HepG2 (cell line): ENCODE data around the gene GPT2. TPM values are rescaled to one million over a fixed set of nuclear protein-coding genes. Genes with fewer than 3 reads are reported as not detected.

Experiments
- ATF7 ChIP-seq, 2 experiments: fragments of 450-650 bp in 1 of 2; sonication (generic) in 1 of 2; formaldehyde crosslinking in 1 of 2; IDR thresholded peaks; 2 replicates each; pipeline versions ENCODE4 v1.4.0 to v1.6.1; 2016 to 2020; ENCODE audit warnings: antibody characterized with exemption in 1 of 2, mild to moderate bottlenecking in 1 of 2, missing genetic modification reagents in 1 of 2
- DNMT1 ChIP-seq: sonication (generic); formaldehyde crosslinking; IDR thresholded peaks from 2 replicates; pipeline ENCODE4 v1.5.1; 2020; ENCODE audit warnings: mild to moderate bottlenecking, missing genetic modification reagents
- EED ChIP-seq: sonication (generic); formaldehyde crosslinking; IDR thresholded peaks from 2 replicates; pipeline ENCODE4 v1.5.0; 2020; ENCODE audit warnings: mild to moderate bottlenecking, missing genetic modification reagents
- HIC2 ChIP-seq: sonication (generic); formaldehyde crosslinking; IDR thresholded peaks from 2 replicates; pipeline ENCODE4 v1.9.0; 2022; ENCODE audit warnings: low read depth, missing genetic modification reagents
- MAX ChIP-seq: IDR thresholded peaks from 2 replicates; pipeline ENCODE4 v1.6.1; 2012; ENCODE audit warnings: inconsistent platforms
- NFE2L2 ChIP-seq: fragments of 150-350 bp; IDR thresholded peaks from 2 replicates; pipeline ENCODE4 v1.6.1; 2014; ENCODE audit warnings: low read length
- ONECUT2 ChIP-seq: sonication (generic); formaldehyde crosslinking; IDR thresholded peaks from 2 replicates; pipeline ENCODE4 v1.4.0; 2020; ENCODE audit warnings: missing genetic modification reagents
- PRPF4 ChIP-seq: fragments of 200-400 bp; formaldehyde crosslinking; IDR thresholded peaks from 2 replicates; pipeline ENCODE4 v1.6.1; 2016; ENCODE audit warnings: low read length, low read depth; ENCODE audit not compliant: poor library complexity, severe bottlenecking
- REXO4 ChIP-seq: sonication (generic); formaldehyde crosslinking; IDR thresholded peaks from 2 replicates; pipeline ENCODE4 v1.8.0; 2022; ENCODE audit warnings: missing genetic modification reagents, mild to moderate bottlenecking, borderline replicate concordance
- ZBTB1 ChIP-seq: sonication (generic); formaldehyde crosslinking; IDR thresholded peaks from 2 replicates; pipeline ENCODE4 v1.4.0; 2020; ENCODE audit warnings: missing genetic modification reagents, borderline replicate concordance
- ZEB1 ChIP-seq: IDR thresholded peaks from 2 replicates; pipeline ENCODE4 v1.6.1; 2012; ENCODE audit warnings: mild to moderate bottlenecking, low read depth, inconsistent platforms; ENCODE audit not compliant: insufficient replicate concordance
- ZFP1 ChIP-seq: IDR thresholded peaks from 2 replicates; pipeline ENCODE4 v1.6.1; 2016
- ZNF232 ChIP-seq: sonication (generic); formaldehyde crosslinking; IDR thresholded peaks from 2 replicates; pipeline ENCODE4 v1.4.0; 2020; ENCODE audit warnings: missing genetic modification reagents, borderline replicate concordance
- ZNF337 ChIP-seq: sonication (generic); formaldehyde crosslinking; IDR thresholded peaks from 2 replicates; pipeline ENCODE4 v1.5.1; 2020; ENCODE audit warnings: missing genetic modification reagents, low read depth, mild to moderate bottlenecking, borderline replicate concordance
- ZNF841 ChIP-seq: sonication (generic); formaldehyde crosslinking; IDR thresholded peaks from 2 replicates; pipeline ENCODE4 v1.8.1; 2023; ENCODE audit warnings: missing genetic modification reagents, borderline replicate concordance
- polyA plus RNA-seq, 8 experiments: library from polyadenylated mRNA; depleted of rRNA in 3 of 8; stranded (reverse) in 7 of 8; unstranded in 1 of 8; fragments of >200 nt; fragmentation: Illumina TruSeq in 4 of 8; extraction: Trizol in 4 of 8; gene quantifications; 2 replicates each; pipeline versions ENCODE4 v1.2.1 to v1.2.3, GENCODE V29; 2011 to 2016; ENCODE audit warnings: low read depth in 4 of 8, missing spikeins in 1 of 8, mixed read lengths in 1 of 8; ENCODE audit not compliant: insufficient read depth in 1 of 8
- total RNA-seq, 5 experiments: library from RNA; depleted of rRNA; stranded (reverse); fragments of >200 nt; fragmentation: Illumina TruSeq; extraction: Trizol; gene quantifications; 2 replicates each; pipeline ENCODE4 v1.2.3, GENCODE V29; 2016; ENCODE audit warnings: low read depth in 1 of 5
- TF ChIP-seq, protein P1 (sequence below): sonication (generic); formaldehyde crosslinking; IDR thresholded peaks from 2 replicates; pipeline ENCODE4 v1.8.1; 2022; ENCODE audit warnings: low read depth, mild to moderate bottlenecking, missing genetic modification reagents
- TF ChIP-seq, protein P2 (sequence below): sonication (generic); formaldehyde crosslinking; IDR thresholded peaks from 2 replicates; pipeline ENCODE4 v1.4.0; 2020; ENCODE audit warnings: missing genetic modification reagents; ENCODE audit errors: not compliant biosample characterization
- TF ChIP-seq, protein P3 (sequence below): sonication (generic); formaldehyde crosslinking; conservative IDR thresholded peaks from 2 replicates; pipeline ENCODE4 v1.8.0; 2022; ENCODE audit warnings: low read depth, missing genetic modification reagents
- TF ChIP-seq, protein P4 (sequence below): IDR thresholded peaks from 2 replicates; pipeline ENCODE4 v1.6.1; 2016; ENCODE audit warnings: missing compliant biosample characterization, missing genetic modification reagents, borderline replicate concordance

Gene GPT2
- total and polyA plus RNA-seq, 2 of the 13 experiments (the other 11 are each of a cell fraction or from before 2014, with no cell fraction given), result 138 to 267 TPM

DNA sequence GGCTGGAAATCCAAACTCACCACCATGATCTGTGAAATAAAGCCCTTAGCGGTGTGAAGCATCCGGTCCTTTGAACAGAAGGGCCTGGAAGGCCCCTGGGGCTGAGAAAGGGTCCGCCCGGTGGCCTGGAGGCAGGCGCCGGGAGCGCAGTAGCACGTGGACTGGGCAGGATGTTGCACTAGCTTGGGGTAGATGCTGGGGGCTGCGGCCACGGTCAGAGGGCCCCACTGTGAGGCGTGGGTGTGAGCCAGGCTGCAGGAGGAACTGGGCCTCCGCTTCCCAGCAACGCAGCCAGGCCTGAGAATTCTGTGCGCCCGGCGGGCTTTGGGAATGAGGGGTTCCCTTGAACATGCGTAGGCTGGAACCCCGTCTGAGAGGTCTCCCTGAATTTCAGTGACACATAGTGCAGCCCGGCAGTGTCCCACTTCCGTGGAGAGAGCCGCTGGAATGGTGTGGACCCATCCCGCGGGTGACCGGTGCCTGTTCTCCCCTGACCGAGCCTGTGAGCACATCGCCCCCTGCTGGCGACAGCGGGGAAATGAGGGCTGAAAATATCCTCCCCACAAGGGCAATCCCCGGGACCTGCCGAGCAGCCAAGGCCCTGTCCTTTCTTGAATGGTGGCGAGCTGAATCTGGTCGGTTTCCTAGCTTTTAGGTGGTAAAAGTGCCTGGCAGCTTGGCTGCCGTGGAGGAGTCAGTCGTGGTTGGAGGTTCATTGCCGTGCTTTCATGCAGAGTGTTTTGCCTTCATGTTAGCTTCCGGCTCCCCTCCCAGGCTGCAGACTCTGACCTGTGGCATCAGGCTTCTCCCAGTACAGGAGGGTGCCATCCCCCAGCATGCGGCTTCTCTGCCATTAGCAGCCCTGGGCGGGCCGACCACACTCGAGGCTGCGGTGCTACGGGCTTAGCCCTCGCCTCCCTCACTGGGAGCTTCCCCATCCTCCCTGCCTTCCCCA lies 45.5 kb downstream of the GPT2 start (continued):
- TF ChIP-seq NFE2L2 (no peak), ZFP1 (CRISPR knock-in tag) (no peak), EED (CRISPR knock-in tag) (no peak), ONECUT2 (CRISPR knock-in tag) (no peak), ZNF232 (no peak), ZNF841 (CRISPR knock-in tag) (no peak), REXO4 (no peak), HIC2 (no peak), ZEB1 (no peak), ATF7 (IDR thresholded peaks at IDR 0.05) (no peak), ATF7 (CRISPR knock-in tag; IDR thresholded peaks at IDR 0.05) (no peak), ZBTB1 (CRISPR knock-in tag) (no peak), DNMT1 (CRISPR knock-in tag) (peak; percentile 58; the same call in 1 of the 2 replicates), ZNF337 (CRISPR knock-in tag) (no peak), PRPF4 (no peak), MAX (no peak; the same call in 1 of the 2 replicates)
- TF ChIP-seq, protein P1, sequence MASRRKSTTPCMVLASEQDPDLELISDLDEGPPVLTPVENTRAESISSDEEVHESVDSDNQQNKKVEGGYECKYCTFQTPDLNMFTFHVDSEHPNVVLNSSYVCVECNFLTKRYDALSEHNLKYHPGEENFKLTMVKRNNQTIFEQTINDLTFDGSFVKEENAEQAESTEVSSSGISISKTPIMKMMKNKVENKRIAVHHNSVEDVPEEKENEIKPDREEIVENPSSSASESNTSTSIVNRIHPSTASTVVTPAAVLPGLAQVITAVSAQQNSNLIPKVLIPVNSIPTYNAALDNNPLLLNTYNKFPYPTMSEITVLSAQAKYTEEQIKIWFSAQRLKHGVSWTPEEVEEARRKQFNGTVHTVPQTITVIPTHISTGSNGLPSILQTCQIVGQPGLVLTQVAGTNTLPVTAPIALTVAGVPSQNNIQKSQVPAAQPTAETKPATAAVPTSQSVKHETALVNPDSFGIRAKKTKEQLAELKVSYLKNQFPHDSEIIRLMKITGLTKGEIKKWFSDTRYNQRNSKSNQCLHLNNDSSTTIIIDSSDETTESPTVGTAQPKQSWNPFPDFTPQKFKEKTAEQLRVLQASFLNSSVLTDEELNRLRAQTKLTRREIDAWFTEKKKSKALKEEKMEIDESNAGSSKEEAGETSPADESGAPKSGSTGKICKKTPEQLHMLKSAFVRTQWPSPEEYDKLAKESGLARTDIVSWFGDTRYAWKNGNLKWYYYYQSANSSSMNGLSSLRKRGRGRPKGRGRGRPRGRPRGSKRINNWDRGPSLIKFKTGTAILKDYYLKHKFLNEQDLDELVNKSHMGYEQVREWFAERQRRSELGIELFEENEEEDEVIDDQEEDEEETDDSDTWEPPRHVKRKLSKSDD (CRISPR knock-in tag), result no peak
- TF ChIP-seq, protein P2, sequence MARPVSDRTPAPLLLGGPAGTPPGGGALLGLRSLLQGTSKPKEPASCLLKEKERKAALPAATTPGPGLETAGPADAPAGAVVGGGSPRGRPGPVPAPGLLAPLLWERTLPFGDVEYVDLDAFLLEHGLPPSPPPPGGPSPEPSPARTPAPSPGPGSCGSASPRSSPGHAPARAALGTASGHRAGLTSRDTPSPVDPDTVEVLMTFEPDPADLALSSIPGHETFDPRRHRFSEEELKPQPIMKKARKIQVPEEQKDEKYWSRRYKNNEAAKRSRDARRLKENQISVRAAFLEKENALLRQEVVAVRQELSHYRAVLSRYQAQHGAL (CRISPR knock-in tag), result no peak
- TF ChIP-seq, protein P3, sequence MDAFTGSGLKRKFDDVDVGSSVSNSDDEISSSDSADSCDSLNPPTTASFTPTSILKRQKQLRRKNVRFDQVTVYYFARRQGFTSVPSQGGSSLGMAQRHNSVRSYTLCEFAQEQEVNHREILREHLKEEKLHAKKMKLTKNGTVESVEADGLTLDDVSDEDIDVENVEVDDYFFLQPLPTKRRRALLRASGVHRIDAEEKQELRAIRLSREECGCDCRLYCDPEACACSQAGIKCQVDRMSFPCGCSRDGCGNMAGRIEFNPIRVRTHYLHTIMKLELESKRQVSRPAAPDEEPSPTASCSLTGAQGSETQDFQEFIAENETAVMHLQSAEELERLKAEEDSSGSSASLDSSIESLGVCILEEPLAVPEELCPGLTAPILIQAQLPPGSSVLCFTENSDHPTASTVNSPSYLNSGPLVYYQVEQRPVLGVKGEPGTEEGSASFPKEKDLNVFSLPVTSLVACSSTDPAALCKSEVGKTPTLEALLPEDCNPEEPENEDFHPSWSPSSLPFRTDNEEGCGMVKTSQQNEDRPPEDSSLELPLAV (CRISPR knock-in tag), result no peak
- TF ChIP-seq, protein P4, sequence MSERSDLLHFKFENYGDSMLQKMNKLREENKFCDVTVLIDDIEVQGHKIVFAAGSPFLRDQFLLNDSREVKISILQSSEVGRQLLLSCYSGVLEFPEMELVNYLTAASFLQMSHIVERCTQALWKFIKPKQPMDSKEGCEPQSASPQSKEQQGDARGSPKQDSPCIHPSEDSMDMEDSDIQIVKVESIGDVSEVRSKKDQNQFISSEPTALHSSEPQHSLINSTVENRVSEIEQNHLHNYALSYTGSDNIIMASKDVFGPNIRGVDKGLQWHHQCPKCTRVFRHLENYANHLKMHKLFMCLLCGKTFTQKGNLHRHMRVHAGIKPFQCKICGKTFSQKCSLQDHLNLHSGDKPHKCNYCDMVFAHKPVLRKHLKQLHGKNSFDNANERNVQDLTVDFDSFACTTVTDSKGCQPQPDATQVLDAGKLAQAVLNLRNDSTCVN, result no peak; the same call in 1 of the 2 replicates
